Endothelial cell of umbilical vein (primary cell): ENCODE data around the gene RHOG. TPM values are rescaled to one million over a fixed set of nuclear protein-coding genes. Genes with fewer than 3 reads are reported as not detected.

Experiments used
- BruUV-seq: library from RNA; stranded (reverse); fragments of 400-500 nt; replicated peaks from 2 replicates; lab custom pipeline; 2021; lab: Mats Ljungman, UMichigan
- CTCF ChIA-PET: fragments of 300-600, 350-600 bp; sonication (Branson Sonifier 250); formaldehyde crosslinking; loops from one replicate; lab custom pipeline; 2021; ENCODE audit warnings: antibody characterized with exemption, inconsistent platforms; lab: Charles Lee
- POLR2A ChIA-PET: fragments of 300-600, 350-600 bp; sonication (Branson Sonifier 250); formaldehyde crosslinking; loops from one replicate; lab custom pipeline; 2021; ENCODE audit warnings: antibody characterized with exemption, inconsistent platforms; lab: Charles Lee
- DNase-seq: peaks from one replicate; pipeline ENCODE4 v3.0.0-alpha.2; 2011; ENCODE audit warnings: low read depth, low spot score
- FAIRE-seq: peaks from 2 replicates; lab custom pipeline; 2011; peaks lifted over from hg19 to GRCh38; lab: Jason Lieb, UNC
- H2AFZ ChIP-seq: 2 replicates; pipeline ENCODE4 v1.6.0; 2012; ENCODE audit warnings: low read depth, low read length, control low read depth, inconsistent platforms
- H3K27ac ChIP-seq: 2 replicates; pipeline ENCODE4 v1.5.1; 2011; ENCODE audit warnings: low read depth, mild to moderate bottlenecking, control low read depth, low read length, moderate library complexity; ENCODE audit not compliant: insufficient read depth
- H3K27me3 ChIP-seq, 2 experiments: 2 replicates each; pipeline versions ENCODE4 v1.6.0 to v1.6.1; 2011; ENCODE audit warnings: low read length in 2 of 2, mixed read lengths in 1 of 2; ENCODE audit not compliant: control insufficient read depth in 2 of 2, insufficient read depth in 2 of 2
- H3K36me3 ChIP-seq, 2 experiments: 2 replicates in 1 of 2; 3 replicates in 1 of 2; pipeline ENCODE4 v1.5.1; 2011; ENCODE audit warnings: low read length in 2 of 2, mild to moderate bottlenecking in 1 of 2, moderate library complexity in 1 of 2; ENCODE audit not compliant: control insufficient read depth in 2 of 2, insufficient read depth in 2 of 2; ENCODE audit errors: extremely low read depth in 1 of 2
- H3K4me1 ChIP-seq: 3 replicates; pipeline ENCODE4 v1.5.1; 2011; ENCODE audit warnings: mild to moderate bottlenecking, low read length; ENCODE audit not compliant: control insufficient read depth, insufficient read depth; ENCODE audit errors: extremely low read depth
- H3K4me2 ChIP-seq: 2 replicates; pipeline ENCODE4 v1.6.1; 2011; ENCODE audit warnings: low read length, control low read depth, mixed read lengths; ENCODE audit not compliant: insufficient read depth
- H3K4me3 ChIP-seq, 3 experiments: fragments of 200-600 bp in 1 of 3; sonication (generic), shearing (Covaris generic) in 1 of 3; replicated peaks in 1 of 3; 2 replicates each; pipeline ENCODE4 v1.5.1; 2011 to 2016; ENCODE audit warnings: control low read depth in 3 of 3, low read length in 3 of 3, mild to moderate bottlenecking in 2 of 3, inconsistent platforms in 1 of 3, low read depth in 1 of 3, moderate library complexity in 1 of 3; ENCODE audit not compliant: insufficient read depth in 1 of 3
- H3K79me2 ChIP-seq: 2 replicates; pipeline ENCODE4 v1.6.0; 2012; ENCODE audit warnings: low read length, inconsistent platforms; ENCODE audit not compliant: control insufficient read depth, insufficient read depth
- H3K9ac ChIP-seq: replicated peaks from 2 replicates; pipeline ENCODE3; 2011; ENCODE audit warnings: low read length, control low read depth; ENCODE audit not compliant: insufficient read depth; ENCODE audit errors: extremely low read depth
- H3K9me1 ChIP-seq: replicated peaks from 3 replicates; pipeline ENCODE4 v1.6.0; 2011; ENCODE audit warnings: mild to moderate bottlenecking, low read length; ENCODE audit not compliant: control insufficient read depth, insufficient read depth; ENCODE audit errors: extremely low read depth
- H3K9me3 ChIP-seq: replicated peaks from 2 replicates; pipeline ENCODE4 v1.5.1; 2012; ENCODE audit warnings: low read length, inconsistent platforms; ENCODE audit not compliant: control insufficient read depth, insufficient read depth
- H4K20me1 ChIP-seq: replicated peaks from 2 replicates; pipeline ENCODE3; 2011; ENCODE audit warnings: mild to moderate bottlenecking, low read length; ENCODE audit not compliant: control insufficient read depth, insufficient read depth; ENCODE audit errors: extremely low read depth
- EZH2 ChIP-seq: IDR thresholded peaks from 2 replicates; pipeline ENCODE4 v1.6.1; 2012; ENCODE audit warnings: borderline replicate concordance, low read depth, mild to moderate bottlenecking, moderate library complexity, low read length, inconsistent platforms; ENCODE audit not compliant: severe bottlenecking
- FOS ChIP-seq: IDR thresholded peaks from 2 replicates; pipeline ENCODE4 v1.6.1; 2011; ENCODE audit warnings: mild to moderate bottlenecking, low read length, moderate library complexity, borderline replicate concordance; ENCODE audit not compliant: insufficient read depth
- JUN ChIP-seq: IDR thresholded peaks from 2 replicates; pipeline ENCODE4 v1.6.1; 2011; ENCODE audit warnings: borderline replicate concordance, low read depth; ENCODE audit not compliant: insufficient read length, insufficient read depth
- MYC ChIP-seq: IDR thresholded peaks from one replicate; pipeline ENCODE4 v1.6.1; 2011; ENCODE audit warnings: mild to moderate bottlenecking, low read depth, low read length
- POLR2A ChIP-seq: IDR thresholded peaks from 2 replicates; pipeline ENCODE4 v1.6.1; 2012; ENCODE audit warnings: low read depth, mild to moderate bottlenecking, control low read depth, low read length
- dilution Hi-C: fragments of 300-500 bp; cut with MboI; formaldehyde crosslinking; loops from one replicate; pipeline ENCODE4 v1.15.0; 2019; ENCODE audit warnings: low sequenced_read_pairs; ENCODE audit not compliant: extremely low pct_ligation_motif_present
- intact Hi-C: fragments of 100-400 bp; cut with micrococcal nuclease; formaldehyde crosslinking; loops from one replicate; pipeline ENCODE4 v1.10.0; 2022
- polyA plus RNA-seq, 4 experiments: library from polyadenylated mRNA; depleted of rRNA in 3 of 4; stranded (reverse) in 3 of 4; unstranded in 1 of 4; fragments of >200 nt; gene quantifications; 2 replicates each; pipeline versions ENCODE4 v1.2.1 to v1.2.3, GENCODE V29; 2011 to 2012; ENCODE audit warnings: missing spikeins in 1 of 4
- total RNA-seq: library from RNA; stranded (reverse); gene quantifications from 2 replicates; pipeline ENCODE4 v1.2.3, GENCODE V29; 2021
- TF ChIP-seq, protein P1 (sequence below), 2 donors: IDR thresholded peaks; 1 replicate in 1 of 2; 2 replicates in 1 of 2; pipeline ENCODE4 v1.5.1; 2011; ENCODE audit warnings: low read length in 2 of 2, mild to moderate bottlenecking in 2 of 2, moderate library complexity in 2 of 2, control low read depth in 1 of 2, inconsistent platforms in 1 of 2, low read depth in 1 of 2; ENCODE audit not compliant: insufficient read depth in 1 of 2; ENCODE audit errors: extremely low read depth in 1 of 2
- TF ChIP-seq, protein P2 (sequence below): IDR thresholded peaks from 2 replicates; pipeline ENCODE4 v1.6.1; 2011; ENCODE audit not compliant: insufficient read depth, insufficient read length

The RHOG gene
- total and polyA plus RNA-seq, 2 donors (not counting 3 experiments of a cell fraction or from before 2014, with no cell fraction given) = 69.0 to 119 TPM

DNA sequence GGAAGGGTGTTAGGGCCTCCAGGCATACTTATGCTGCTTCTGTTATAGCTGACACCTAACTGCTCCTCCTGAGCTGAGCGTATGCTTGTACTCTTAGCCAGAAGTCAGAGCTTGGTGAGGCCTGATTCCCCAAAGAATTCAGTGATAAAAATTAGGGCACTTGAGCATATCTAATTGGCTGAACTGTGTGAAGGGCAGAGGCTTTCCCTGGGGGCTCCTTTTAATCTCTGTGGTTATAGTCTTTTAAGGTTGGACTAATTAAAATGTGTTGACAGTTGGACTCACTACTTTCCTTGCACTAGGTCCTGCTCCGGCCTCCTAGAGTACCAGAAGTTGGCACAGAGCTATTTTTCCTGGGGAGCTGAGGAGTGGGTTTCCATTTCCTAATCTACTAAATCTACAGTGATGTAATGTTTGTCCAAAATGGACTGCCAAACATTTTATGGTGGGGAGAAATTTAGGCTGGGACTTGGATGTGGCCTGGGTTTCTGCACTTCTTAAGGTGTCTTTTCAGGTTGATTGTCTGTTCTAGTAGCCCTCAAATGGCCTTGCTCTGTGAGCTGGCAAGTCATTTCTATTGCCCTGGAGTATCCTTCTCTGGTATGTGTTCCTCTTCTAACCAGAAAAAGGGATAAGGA is 33.1 kb upstream of the RHOG start:
- Histone ChIP-seq H3K4me3 (no peak overlapping the region), H3K27ac (no peak overlapping the region), H3K4me1 (peaks cover 4% of the 10 kb centered on the region), H3K4me2 (no peak overlapping the region), H3K27me3 (no peaks in the 10 kb centered on the region), H3K9ac (no peak overlapping the region), H3K36me3 (no peaks in the 10 kb centered on the region), H2AFZ (no peak overlapping the region), H3K9me3 (no peaks in the 10 kb centered on the region), H3K9me1 (no peaks in the 10 kb centered on the region), H4K20me1 (no peaks in the 10 kb centered on the region), H3K79me2 (peaks cover 2% of the 10 kb centered on the region)
- POLR2A ChIA-PET = no interaction called here
- dilution Hi-C loops = loop anchor here (25.0 kb wide), 1 partner anchor 188 kb away; no protein-coding TSS in a partner anchor
- CTCF ChIA-PET = interaction anchor here (0.8 to 2.3 kb wide), 6 partner anchors 11 to 199 kb away, joined by 3 to 15 read pairs (median 4); partner anchors contain the start of gene STIM1
- TF ChIP-seq FOS (no peak), POLR2A (no peak), JUN (no peak), EZH2 (no peak), MYC (no peak)
- TF ChIP-seq, protein P1, sequence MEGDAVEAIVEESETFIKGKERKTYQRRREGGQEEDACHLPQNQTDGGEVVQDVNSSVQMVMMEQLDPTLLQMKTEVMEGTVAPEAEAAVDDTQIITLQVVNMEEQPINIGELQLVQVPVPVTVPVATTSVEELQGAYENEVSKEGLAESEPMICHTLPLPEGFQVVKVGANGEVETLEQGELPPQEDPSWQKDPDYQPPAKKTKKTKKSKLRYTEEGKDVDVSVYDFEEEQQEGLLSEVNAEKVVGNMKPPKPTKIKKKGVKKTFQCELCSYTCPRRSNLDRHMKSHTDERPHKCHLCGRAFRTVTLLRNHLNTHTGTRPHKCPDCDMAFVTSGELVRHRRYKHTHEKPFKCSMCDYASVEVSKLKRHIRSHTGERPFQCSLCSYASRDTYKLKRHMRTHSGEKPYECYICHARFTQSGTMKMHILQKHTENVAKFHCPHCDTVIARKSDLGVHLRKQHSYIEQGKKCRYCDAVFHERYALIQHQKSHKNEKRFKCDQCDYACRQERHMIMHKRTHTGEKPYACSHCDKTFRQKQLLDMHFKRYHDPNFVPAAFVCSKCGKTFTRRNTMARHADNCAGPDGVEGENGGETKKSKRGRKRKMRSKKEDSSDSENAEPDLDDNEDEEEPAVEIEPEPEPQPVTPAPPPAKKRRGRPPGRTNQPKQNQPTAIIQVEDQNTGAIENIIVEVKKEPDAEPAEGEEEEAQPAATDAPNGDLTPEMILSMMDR (IDR thresholded peaks at IDR 0.05; ENCODE audit: extremely low read depth in 1 of 2, insufficient read depth in 1 of 2, low read depth in 1 of 2, low read length in 2 of 2) = no peak
- TF ChIP-seq, protein P2, sequence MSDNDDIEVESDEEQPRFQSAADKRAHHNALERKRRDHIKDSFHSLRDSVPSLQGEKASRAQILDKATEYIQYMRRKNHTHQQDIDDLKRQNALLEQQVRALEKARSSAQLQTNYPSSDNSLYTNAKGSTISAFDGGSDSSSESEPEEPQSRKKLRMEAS = no peak
- BruUV-seq = no TSS peak
- FAIRE-seq (no peak), DNase-seq (no peak)
- intact Hi-C loops = no loop called here
